GOT3 (cell line): ENCODE measurements around the gene NNMT.
"Not testable (repeated sequence)": the region's sequence is repeated elsewhere in the genome, so short reads cannot be mapped to it uniquely, and the experiment has no call there.

Source experiments
- DNase-seq: peaks from one replicate; lab custom pipeline; 2025; ENCODE audit warnings: mixed read lengths; lab: John Stamatoyannopoulos, UW

NNMT gene

GRCh38 chr11:114310095-114310494, 13.9 kb downstream of the NNMT start:
- DNase-seq = no peak

- no peak for DNase-seq
Observed at GRCh38 chr11:114311946-114312345, 15.7 kb downstream of the NNMT start.

GRCh38 chr11:114314096-114314495, 17.9 kb downstream of the NNMT start:
- no peak for DNase-seq

- DNase-seq = no peak
Observed at GRCh38 chr11:114315749-114316368, 19.7 kb downstream of the NNMT start.

- DNase-seq = no peak
Observed at GRCh38 chr11:114316980-114317786, 21.0 kb downstream of the NNMT start.

- DNase-seq = no peak
Observed at GRCh38 chr11:114317787-114318137, 21.6 kb downstream of the NNMT start.

GRCh38 chr11:114318361-114318760, 22.2 kb downstream of the NNMT start:
- DNase-seq = no peak

- no peak for DNase-seq
Observed at GRCh38 chr11:114319716-114320328, 23.6 kb downstream of the NNMT start.

- DNase-seq = no peak
Observed at GRCh38 chr11:114321621-114322257, 25.5 kb downstream of the NNMT start.

GRCh38 chr11:114322934-114323333, 26.7 kb downstream of the NNMT start:
- DNase-seq = no peak

- no peak for DNase-seq
Observed at GRCh38 chr11:114326151-114326550, 30.0 kb downstream of the NNMT start.

- no peak for DNase-seq
Observed at GRCh38 chr11:114326776-114327175, 30.6 kb downstream of the NNMT start.

GRCh38 chr11:114330373-114330772, 34.2 kb downstream of the NNMT start:
- no peak for DNase-seq

GRCh38 chr11:114340311-114341131, 44.3 kb downstream of the NNMT start:
- DNase-seq = no peak

- not testable (repeated sequence) for DNase-seq
Observed at GRCh38 chr11:114341667-114342066, 45.5 kb downstream of the NNMT start.

- no peak for DNase-seq
Observed at GRCh38 chr11:114342476-114342875, 46.3 kb downstream of the NNMT start.

GRCh38 chr11:114343020-114343419, 46.8 kb downstream of the NNMT start:
- no peak for DNase-seq

GRCh38 chr11:114343493-114343892, 47.3 kb downstream of the NNMT start:
- no peak for DNase-seq

GRCh38 chr11:114344494-114344893, 48.3 kb downstream of the NNMT start:
- no peak for DNase-seq

- no peak for DNase-seq
Observed at GRCh38 chr11:114345575-114346222, 49.5 kb downstream of the NNMT start.

- no peak for DNase-seq
Observed at GRCh38 chr11:114346709-114347141, 50.5 kb downstream of the NNMT start.
